ENCODE measurements around the gene RSPO1. TPM values are rescaled to one million over a fixed set of nuclear protein-coding genes. Genes with fewer than 3 reads are reported as not detected.
A peak's percentile ranks its signal among the peaks of the same experiment; 100 is the strongest.

Gene RSPO1
- total and polyA plus RNA-seq, 2 experiments from 2014 or later = 0.71 to 1.0 TPM

DNA sequence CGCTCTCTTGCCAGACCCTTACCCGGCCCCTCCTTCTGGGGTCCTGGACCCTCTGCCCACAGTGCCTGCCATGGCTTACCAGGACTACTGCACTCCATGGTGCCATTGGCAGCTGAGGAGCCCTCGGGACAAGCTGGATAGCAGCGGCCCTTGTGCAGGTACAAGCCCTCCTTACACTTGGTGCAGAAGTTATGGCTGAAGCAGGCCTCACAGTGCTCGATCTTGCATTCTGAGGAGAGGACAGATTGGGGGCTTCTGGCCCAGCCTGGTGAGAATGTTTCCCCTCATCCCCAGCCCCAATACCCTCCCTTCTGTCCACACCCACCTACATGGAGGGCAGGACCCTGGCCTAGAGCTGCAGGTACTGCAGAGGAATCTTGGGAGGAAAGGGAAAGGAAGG, 20.6 kb downstream of the RSPO1 start:
- H3K27me3 ChIP-seq = peaks cover 97% of the 10 kb centered on the region
- H3K4me3 ChIP-seq = no peak overlapping the region
- DNase-seq (ENCODE audit: low read depth in 1 of 2, low spot score in 1 of 2) = no peak
- no peaks in the 10 kb centered on the region for H3K9me3 ChIP-seq (ENCODE audit: low read depth)
- TF ChIP-seq, protein P1, sequence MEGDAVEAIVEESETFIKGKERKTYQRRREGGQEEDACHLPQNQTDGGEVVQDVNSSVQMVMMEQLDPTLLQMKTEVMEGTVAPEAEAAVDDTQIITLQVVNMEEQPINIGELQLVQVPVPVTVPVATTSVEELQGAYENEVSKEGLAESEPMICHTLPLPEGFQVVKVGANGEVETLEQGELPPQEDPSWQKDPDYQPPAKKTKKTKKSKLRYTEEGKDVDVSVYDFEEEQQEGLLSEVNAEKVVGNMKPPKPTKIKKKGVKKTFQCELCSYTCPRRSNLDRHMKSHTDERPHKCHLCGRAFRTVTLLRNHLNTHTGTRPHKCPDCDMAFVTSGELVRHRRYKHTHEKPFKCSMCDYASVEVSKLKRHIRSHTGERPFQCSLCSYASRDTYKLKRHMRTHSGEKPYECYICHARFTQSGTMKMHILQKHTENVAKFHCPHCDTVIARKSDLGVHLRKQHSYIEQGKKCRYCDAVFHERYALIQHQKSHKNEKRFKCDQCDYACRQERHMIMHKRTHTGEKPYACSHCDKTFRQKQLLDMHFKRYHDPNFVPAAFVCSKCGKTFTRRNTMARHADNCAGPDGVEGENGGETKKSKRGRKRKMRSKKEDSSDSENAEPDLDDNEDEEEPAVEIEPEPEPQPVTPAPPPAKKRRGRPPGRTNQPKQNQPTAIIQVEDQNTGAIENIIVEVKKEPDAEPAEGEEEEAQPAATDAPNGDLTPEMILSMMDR (IDR thresholded peaks at IDR 0.05; ENCODE audit: low read depth, low read length) = no peak
- H3K36me3 ChIP-seq = no peaks in the 10 kb centered on the region
- no peaks in the 10 kb centered on the region for H3K4me1 ChIP-seq (ENCODE audit: low read depth)
- H3K27ac ChIP-seq = no peak overlapping the region

DNA sequence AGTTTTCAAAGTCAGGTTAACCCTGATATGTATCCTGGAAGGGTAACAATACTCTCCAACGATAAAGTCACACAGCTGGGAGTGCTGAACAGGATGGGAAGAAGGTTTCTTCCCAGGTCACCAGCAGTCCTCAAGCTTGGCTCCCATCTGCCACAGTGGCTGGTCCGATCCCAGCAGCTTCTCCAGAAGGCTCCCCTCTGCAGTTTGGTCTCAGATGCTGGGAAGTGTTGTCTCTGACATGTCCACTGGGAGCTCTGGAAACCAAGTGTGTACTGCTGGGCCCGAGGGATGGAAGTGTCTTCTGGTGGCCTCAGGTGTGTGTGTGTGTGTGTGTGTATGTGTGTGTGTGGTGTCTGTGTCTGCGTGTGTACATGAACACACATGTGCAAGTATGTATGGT, 22.5 kb downstream of the RSPO1 start:
- Histone ChIP-seq H3K9me3 (ENCODE audit: low read depth) (no peaks in the 10 kb centered on the region), H3K4me1 (ENCODE audit: low read depth) (no peaks in the 10 kb centered on the region), H3K27me3 (peaks cover 98% of the 10 kb centered on the region), H3K4me3 (no peak overlapping the region), H3K36me3 (no peaks in the 10 kb centered on the region), H3K27ac (no peak overlapping the region)
- no peak for DNase-seq (ENCODE audit: low read depth in 1 of 2, low spot score in 1 of 2)
- TF ChIP-seq, protein P1 (IDR thresholded peaks at IDR 0.05; ENCODE audit: low read depth, low read length) = no peak

DNA sequence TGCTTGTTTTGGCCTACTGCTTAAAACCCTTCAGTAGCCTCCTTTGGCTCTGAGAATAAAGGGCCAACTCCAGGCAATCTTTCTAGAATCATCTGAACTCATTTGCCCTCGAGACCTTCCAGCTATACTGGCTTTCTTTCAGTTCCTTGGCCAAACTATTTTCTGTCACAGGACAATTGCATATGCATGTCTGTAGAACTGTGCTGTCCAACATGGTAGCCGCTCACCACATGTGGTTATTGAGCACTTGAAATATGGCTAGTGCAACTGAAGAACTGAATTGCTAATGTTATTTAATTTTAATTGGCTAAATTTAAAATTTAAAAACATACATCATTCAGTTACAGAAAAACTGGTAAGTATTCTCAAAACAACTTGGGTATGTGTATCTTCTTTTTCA, 24.7 kb downstream of the RSPO1 start:
- TF ChIP-seq, protein P1 (IDR thresholded peaks at IDR 0.05; ENCODE audit: low read depth, low read length) = no peak
- no peak overlapping the region for H3K4me3 ChIP-seq
- H3K9me3 ChIP-seq (ENCODE audit: low read depth) = no peaks in the 10 kb centered on the region
- no peaks in the 10 kb centered on the region for H3K4me1 ChIP-seq (ENCODE audit: low read depth)
- H3K36me3 ChIP-seq = no peaks in the 10 kb centered on the region
- peaks cover 97% of the 10 kb centered on the region for H3K27me3 ChIP-seq
- no peak for DNase-seq (ENCODE audit: low read depth in 1 of 2, low spot score in 1 of 2)
- no peak overlapping the region for H3K27ac ChIP-seq

DNA sequence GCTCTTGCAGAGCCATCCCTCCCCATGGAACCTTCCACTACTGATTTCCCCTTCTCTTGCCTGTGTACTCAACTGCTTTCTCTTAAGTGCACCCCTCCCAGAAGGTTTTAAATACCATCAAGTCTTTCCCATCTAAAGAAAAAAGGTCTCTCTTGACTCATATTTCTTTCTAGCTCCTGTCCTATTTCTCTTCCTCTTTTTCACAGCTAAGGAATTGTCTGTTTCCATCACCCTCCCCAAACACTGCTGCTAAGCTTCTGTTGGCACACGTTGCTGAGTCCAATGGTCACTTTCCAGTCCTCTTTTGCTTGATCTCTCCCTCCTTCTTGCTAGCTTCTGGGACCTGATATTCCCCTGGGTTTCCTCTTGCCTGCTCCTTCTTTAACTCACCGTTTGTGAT, 25.7 kb downstream of the RSPO1 start:
- peaks cover 91% of the 10 kb centered on the region for H3K27me3 ChIP-seq

DNA sequence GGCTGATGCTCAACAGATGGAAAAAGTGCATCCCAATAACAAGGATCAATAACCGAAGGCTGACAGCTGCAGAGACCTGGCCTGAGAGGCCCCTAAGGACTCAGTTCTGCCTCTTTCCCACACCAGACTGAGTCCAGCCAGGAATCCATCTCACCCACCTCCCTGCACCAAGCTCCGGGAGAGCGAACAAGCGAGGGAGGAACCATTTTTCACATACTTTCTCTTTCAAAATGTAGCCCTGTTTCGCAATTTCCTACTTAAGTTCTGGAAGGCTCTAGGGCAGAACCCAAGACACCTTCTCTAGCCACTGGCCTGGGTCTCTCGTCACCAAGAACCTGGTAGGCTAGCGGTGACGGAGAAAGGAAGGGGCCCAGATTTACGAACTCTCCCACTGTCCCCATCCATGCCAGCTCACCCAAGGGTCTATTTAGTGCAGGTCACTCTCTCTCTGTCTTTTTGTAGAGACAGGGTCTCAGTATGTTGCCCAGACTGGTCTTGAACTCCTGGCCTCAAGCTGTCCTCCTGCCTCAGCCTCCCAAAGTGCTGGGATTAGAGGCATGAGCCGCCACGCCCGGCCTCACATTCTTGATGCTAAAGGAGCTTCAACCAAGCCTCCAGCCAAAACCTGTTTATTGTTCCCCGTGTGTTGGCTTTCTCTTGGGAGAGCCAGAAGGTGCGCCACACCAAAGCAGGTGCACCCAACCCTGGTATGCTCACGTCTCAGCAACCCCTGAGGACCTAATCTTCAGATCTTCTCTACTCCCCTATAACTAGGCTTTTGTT, 28.0 kb downstream of the RSPO1 start:
- TF ChIP-seq, protein P1 (IDR thresholded peaks at IDR 0.05; ENCODE audit: low read depth, low read length) = no peak
- DNase-seq (ENCODE audit: low read depth in 1 of 2, low spot score in 1 of 2) = peak in 1 of 2 donors; percentile 84
- H3K27me3 ChIP-seq = peaks cover 74% of the 10 kb centered on the region

More for the DNA sequence above, 25.7 kb downstream of the RSPO1 start:
- H3K27ac ChIP-seq = no peak overlapping the region
- no peak for DNase-seq (ENCODE audit: low read depth in 1 of 2, low spot score in 1 of 2)
- H3K9me3 ChIP-seq (ENCODE audit: low read depth) = no peaks in the 10 kb centered on the region
- H3K36me3 ChIP-seq = no peaks in the 10 kb centered on the region
- no peak overlapping the region for H3K4me3 ChIP-seq
- TF ChIP-seq, protein P1 (IDR thresholded peaks at IDR 0.05; ENCODE audit: low read depth, low read length) = no peak
- no peaks in the 10 kb centered on the region for H3K4me1 ChIP-seq (ENCODE audit: low read depth)

More for the DNA sequence above, 28.0 kb downstream of the RSPO1 start:
- H3K36me3 ChIP-seq = no peaks in the 10 kb centered on the region
- no peak overlapping the region for H3K27ac ChIP-seq
- H3K4me1 ChIP-seq (ENCODE audit: low read depth) = no peaks in the 10 kb centered on the region
- H3K9me3 ChIP-seq (ENCODE audit: low read depth) = no peaks in the 10 kb centered on the region
- no peak overlapping the region for H3K4me3 ChIP-seq

Data from cardiac muscle cell (in vitro differentiated cells and primary cell).